Endodermal cell (in vitro differentiated cells): ENCODE data around the gene TPGS1. TPM values are rescaled to one million over a fixed set of nuclear protein-coding genes. Genes with fewer than 3 reads are reported as not detected.

Experiments used
- DNase-seq: peaks from one replicate; pipeline ENCODE4 v3.0.0-alpha.2; 2017
- H3K27ac ChIP-seq: 2 replicates; pipeline ENCODE4 v1.5.1; 2013; ENCODE audit warnings: mild to moderate bottlenecking, low read depth, low read length, moderate library complexity
- H3K27me3 ChIP-seq: 2 replicates; pipeline ENCODE4 v1.6.1; 2013; ENCODE audit warnings: mild to moderate bottlenecking, low read length, moderate library complexity; ENCODE audit not compliant: insufficient read depth, control insufficient read depth, poor library complexity, severe bottlenecking
- H3K36me3 ChIP-seq: 2 replicates; pipeline ENCODE4 v1.7.0; 2013; ENCODE audit warnings: mild to moderate bottlenecking, low read length, moderate library complexity; ENCODE audit not compliant: control insufficient read depth, insufficient read depth
- H3K4me1 ChIP-seq: one replicate; pipeline ENCODE4 v1.7.0; 2013; ENCODE audit warnings: low read length; ENCODE audit not compliant: control insufficient read depth, insufficient read depth
- H3K4me3 ChIP-seq: 2 replicates; pipeline ENCODE4 v1.5.1; 2013; ENCODE audit warnings: mild to moderate bottlenecking, low read length, moderate library complexity
- H3K9ac ChIP-seq: 2 replicates; pipeline ENCODE4 v1.6.1; 2013; ENCODE audit warnings: mild to moderate bottlenecking, low read length, moderate library complexity; ENCODE audit not compliant: poor library complexity, severe bottlenecking; ENCODE audit errors: extremely low read depth
- H3K9me3 ChIP-seq: 2 replicates; pipeline ENCODE4 v1.6.1; 2013; ENCODE audit warnings: mild to moderate bottlenecking, low read length, moderate library complexity; ENCODE audit not compliant: control insufficient read depth
- H3K27ac Mint-ChIP-seq: 2 replicates; pipeline ENCODE4 v1.8.0; 2020; ENCODE audit warnings: mixed read lengths
- H3K27me3 Mint-ChIP-seq: 2 replicates; pipeline ENCODE4 v1.8.0; 2021; ENCODE audit warnings: mild to moderate bottlenecking, mixed read lengths; ENCODE audit not compliant: insufficient read depth
- H3K36me3 Mint-ChIP-seq: 2 replicates; pipeline ENCODE4 v1.8.0; 2020; ENCODE audit warnings: low read depth, mixed read lengths
- H3K4me1 Mint-ChIP-seq: 2 replicates; pipeline ENCODE4 v1.8.0; 2020; ENCODE audit warnings: mixed read lengths
- H3K4me3 Mint-ChIP-seq: 2 replicates; pipeline ENCODE4 v1.8.0; 2020; ENCODE audit warnings: mild to moderate bottlenecking, moderate library complexity, mixed read lengths
- H3K9me3 Mint-ChIP-seq: 2 replicates; pipeline ENCODE4 v1.8.0; 2020; ENCODE audit warnings: mild to moderate bottlenecking, mixed read lengths
- whole genome bisulfite sequencing, 2 experiments: methylation state at CpG; one replicate each; pipeline versions ENCODE4 v1.1.5 to v1.1.7; 2013; ENCODE audit warnings: missing lambda C conversion rate in 2 of 2, mixed read lengths in 1 of 2; ENCODE audit not compliant: insufficient coverage in 1 of 2, insufficient read length in 1 of 2; 5-methylcytosine and 5-hydroxymethylcytosine counted together
- total RNA-seq, 2 donors: library from RNA; stranded (reverse); fragmentation: NEBNext Ultra II Directional in 1 of 2; extraction: Animal tissue kit (Norgen Biotek cat#: 25700) in 1 of 2; gene quantifications; 2 replicates in 1 of 2; 3 replicates in 1 of 2; pipeline ENCODE4 v1.2.1, GENCODE V29; 2021
- TF ChIP-seq, protein P1 (sequence below): fragments of 200-600 bp; sonication (generic); conservative IDR thresholded peaks from 2 replicates; pipeline ENCODE4 v1.5.0; 2021; ENCODE audit warnings: antibody characterized with exemption, mild to moderate bottlenecking

The TPGS1 gene
- total RNA-seq, 2 donors from 2014 or later: 11.7 to 13.0 TPM

DNA sequence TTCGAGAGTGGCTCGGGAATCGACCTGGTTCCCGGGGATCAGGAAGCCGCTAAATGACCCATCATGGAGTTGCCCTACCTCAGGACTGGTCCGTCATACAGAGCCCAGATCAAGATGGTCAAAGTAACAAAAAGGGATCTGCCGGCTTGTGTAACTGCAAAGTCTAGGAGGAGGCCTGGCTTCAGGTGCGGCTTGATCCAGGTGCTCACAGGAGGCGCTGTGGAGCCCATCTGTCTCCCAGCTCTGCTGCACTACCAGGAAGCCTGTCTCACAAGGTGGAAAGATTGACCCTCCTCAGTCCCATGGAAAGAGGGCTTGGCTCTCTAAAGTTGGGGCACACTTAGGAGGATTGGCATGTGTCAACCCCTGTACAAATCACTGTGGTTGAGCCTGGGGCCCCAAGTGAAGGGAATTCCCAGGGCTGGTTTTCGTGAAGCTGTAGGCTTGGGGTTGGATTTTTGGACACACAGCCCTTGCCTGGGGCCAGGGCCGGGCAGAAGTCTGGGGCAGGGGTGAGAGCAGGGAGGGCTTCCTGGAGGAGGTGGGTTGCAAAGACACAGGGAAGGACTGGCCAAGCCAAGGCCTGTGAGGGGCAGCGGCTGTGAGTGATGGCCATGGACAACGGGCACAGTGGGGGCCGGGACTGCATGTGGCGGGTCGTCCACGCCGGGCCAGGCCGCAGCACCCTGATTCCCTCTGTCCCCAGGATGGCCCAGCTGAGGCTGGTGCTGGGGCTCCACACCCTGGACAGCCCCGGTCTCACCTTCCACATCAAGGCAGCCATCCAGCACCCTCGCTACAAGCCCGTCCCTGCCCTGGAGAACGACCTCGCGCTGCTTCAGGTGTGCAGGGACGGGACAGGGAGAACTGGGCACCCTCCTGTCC lies 40.8 kb downstream of the TPGS1 start:
- WGBS, 2 experiments: 88 to 91% methylated on average over 10 to 26 of the region's 26 CpGs
- no peak overlapping the region for H3K27ac Mint-ChIP-seq
- TF ChIP-seq, protein P1, sequence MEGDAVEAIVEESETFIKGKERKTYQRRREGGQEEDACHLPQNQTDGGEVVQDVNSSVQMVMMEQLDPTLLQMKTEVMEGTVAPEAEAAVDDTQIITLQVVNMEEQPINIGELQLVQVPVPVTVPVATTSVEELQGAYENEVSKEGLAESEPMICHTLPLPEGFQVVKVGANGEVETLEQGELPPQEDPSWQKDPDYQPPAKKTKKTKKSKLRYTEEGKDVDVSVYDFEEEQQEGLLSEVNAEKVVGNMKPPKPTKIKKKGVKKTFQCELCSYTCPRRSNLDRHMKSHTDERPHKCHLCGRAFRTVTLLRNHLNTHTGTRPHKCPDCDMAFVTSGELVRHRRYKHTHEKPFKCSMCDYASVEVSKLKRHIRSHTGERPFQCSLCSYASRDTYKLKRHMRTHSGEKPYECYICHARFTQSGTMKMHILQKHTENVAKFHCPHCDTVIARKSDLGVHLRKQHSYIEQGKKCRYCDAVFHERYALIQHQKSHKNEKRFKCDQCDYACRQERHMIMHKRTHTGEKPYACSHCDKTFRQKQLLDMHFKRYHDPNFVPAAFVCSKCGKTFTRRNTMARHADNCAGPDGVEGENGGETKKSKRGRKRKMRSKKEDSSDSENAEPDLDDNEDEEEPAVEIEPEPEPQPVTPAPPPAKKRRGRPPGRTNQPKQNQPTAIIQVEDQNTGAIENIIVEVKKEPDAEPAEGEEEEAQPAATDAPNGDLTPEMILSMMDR: no peak
- H3K27ac ChIP-seq: no peak overlapping the region
- peaks cover 4% of the 10 kb centered on the region for H3K27me3 Mint-ChIP-seq
- H3K9me3 ChIP-seq: no peaks in the 10 kb centered on the region
- peaks cover 3% of the 10 kb centered on the region for H3K36me3 Mint-ChIP-seq
- no peaks in the 10 kb centered on the region for H3K36me3 ChIP-seq
- no peak overlapping the region for H3K9ac ChIP-seq
- no peaks in the 10 kb centered on the region for H3K4me1 ChIP-seq
- no peak overlapping the region for H3K4me3 Mint-ChIP-seq
- H3K4me1 Mint-ChIP-seq: no peaks in the 10 kb centered on the region
- H3K27me3 ChIP-seq: no peaks in the 10 kb centered on the region
- no peaks in the 10 kb centered on the region for H3K9me3 Mint-ChIP-seq
- DNase-seq: peak; percentile 44
- H3K4me3 ChIP-seq: no peak overlapping the region

GRCh38 chr19:548886-549830 lies 41.9 kb downstream of the TPGS1 start:
- peak; percentile 47 for DNase-seq
- Histone ChIP-seq H3K36me3 (no peaks in the 10 kb centered on the region), H3K27me3 (no peaks in the 10 kb centered on the region), H3K9ac (no peak overlapping the region), H3K4me1 (no peaks in the 10 kb centered on the region), H3K27ac (no peak overlapping the region), H3K4me3 (no peak overlapping the region), H3K9me3 (no peaks in the 10 kb centered on the region)
- Mint-ChIP-seq H3K27ac (no peak overlapping the region), H3K36me3 (no peaks in the 10 kb centered on the region), H3K4me1 (no peaks in the 10 kb centered on the region), H3K4me3 (no peak overlapping the region), H3K9me3 (no peaks in the 10 kb centered on the region), H3K27me3 (peaks cover 4% of the 10 kb centered on the region)
- WGBS, 2 experiments: 92 to 93% methylated on average over 30 to 52 of the region's 52 CpGs
- TF ChIP-seq, protein P1: no peak

- DNase-seq: no peak
- no peaks in the 10 kb centered on the region for H3K9me3 ChIP-seq
- H3K9ac ChIP-seq: no peak overlapping the region
- no peaks in the 10 kb centered on the region for H3K36me3 ChIP-seq
- H3K4me3 ChIP-seq: no peak overlapping the region
- Mint-ChIP-seq H3K4me3 (no peak overlapping the region), H3K36me3 (no peaks in the 10 kb centered on the region), H3K4me1 (no peaks in the 10 kb centered on the region), H3K27me3 (peaks cover 4% of the 10 kb centered on the region), H3K27ac (no peak overlapping the region), H3K9me3 (no peaks in the 10 kb centered on the region)
- H3K27ac ChIP-seq: no peak overlapping the region
- 89 to 95% methylated on average over 10 to 20 of the region's 20 CpGs for WGBS, 2 experiments
- no peaks in the 10 kb centered on the region for H3K27me3 ChIP-seq
- peaks cover 4% of the 10 kb centered on the region for H3K4me1 ChIP-seq
- TF ChIP-seq, protein P1: no peak
Observed at GRCh38 chr19:554817-555216, 47.5 kb downstream of the TPGS1 start.
